Esophagus muscularis mucosa (tissue), 4 donors: ENCODE data around the gene IRGQ.

Experiments
- EP300 ChIP-seq: sonication (generic); formaldehyde crosslinking; IDR thresholded peaks from one replicate; pipeline ENCODE4 v1.6.1; 2017; ENCODE audit warnings: antibody characterized with exemption
- POLR2A ChIP-seq: fragments of 450-650 bp; IDR thresholded peaks from one replicate; pipeline ENCODE4 v1.6.1; 2017; ENCODE audit warnings: antibody characterized with exemption, moderate library complexity, mild to moderate bottlenecking, low read depth
- TF ChIP-seq, protein P1 (sequence below), 3 experiments: fragments of 200-600 bp in 2 of 3; fragments of 450-650 bp in 1 of 3; sonication (generic) in 2 of 3; IDR thresholded peaks; one replicate each; pipeline ENCODE4 v1.5.1; 2017 to 2019; ENCODE audit warnings: antibody characterized with exemption in 3 of 3, mild to moderate bottlenecking in 2 of 3, moderate library complexity in 1 of 3

DNA sequence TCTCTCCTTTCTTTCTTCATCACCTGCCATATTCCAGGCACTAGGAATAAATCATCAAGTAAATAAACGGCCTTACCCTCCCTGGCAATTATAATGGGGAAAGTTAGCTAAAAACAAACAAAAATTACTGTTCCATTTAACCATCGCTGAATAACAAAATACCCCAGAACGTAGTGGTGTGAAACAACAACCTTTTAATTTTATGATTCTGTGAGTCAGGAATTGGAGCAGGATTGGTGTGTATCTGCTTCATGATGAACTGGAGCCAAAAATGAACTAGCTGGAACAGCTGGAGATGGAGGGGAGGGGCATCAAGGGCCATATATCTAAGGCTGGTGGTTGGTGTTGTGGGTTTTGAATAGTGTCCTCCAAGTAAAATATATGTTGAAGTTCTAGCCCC is 47.4 kb upstream of the IRGQ start:
- TF ChIP-seq, protein P1, sequence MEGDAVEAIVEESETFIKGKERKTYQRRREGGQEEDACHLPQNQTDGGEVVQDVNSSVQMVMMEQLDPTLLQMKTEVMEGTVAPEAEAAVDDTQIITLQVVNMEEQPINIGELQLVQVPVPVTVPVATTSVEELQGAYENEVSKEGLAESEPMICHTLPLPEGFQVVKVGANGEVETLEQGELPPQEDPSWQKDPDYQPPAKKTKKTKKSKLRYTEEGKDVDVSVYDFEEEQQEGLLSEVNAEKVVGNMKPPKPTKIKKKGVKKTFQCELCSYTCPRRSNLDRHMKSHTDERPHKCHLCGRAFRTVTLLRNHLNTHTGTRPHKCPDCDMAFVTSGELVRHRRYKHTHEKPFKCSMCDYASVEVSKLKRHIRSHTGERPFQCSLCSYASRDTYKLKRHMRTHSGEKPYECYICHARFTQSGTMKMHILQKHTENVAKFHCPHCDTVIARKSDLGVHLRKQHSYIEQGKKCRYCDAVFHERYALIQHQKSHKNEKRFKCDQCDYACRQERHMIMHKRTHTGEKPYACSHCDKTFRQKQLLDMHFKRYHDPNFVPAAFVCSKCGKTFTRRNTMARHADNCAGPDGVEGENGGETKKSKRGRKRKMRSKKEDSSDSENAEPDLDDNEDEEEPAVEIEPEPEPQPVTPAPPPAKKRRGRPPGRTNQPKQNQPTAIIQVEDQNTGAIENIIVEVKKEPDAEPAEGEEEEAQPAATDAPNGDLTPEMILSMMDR (IDR thresholded peaks at IDR 0.05) = no peak
- TF ChIP-seq EP300 = no peak
- TF ChIP-seq POLR2A = no peak
